B cell (primary cell): ENCODE results near the gene PNPLA2.

Source experiments
- EZH2 ChIP-seq: IDR thresholded peaks from 2 replicates; pipeline ENCODE4 v1.6.1; 2012; ENCODE audit warnings: borderline replicate concordance, low read depth, mild to moderate bottlenecking, moderate library complexity, low read length; ENCODE audit not compliant: insufficient read depth, poor library complexity, severe bottlenecking
- TF ChIP-seq, protein P1 (sequence below): fragments of 200-600 bp; IDR thresholded peaks from one replicate; pipeline ENCODE4 v1.8.0; 2022; ENCODE audit warnings: antibody characterized with exemption, mild to moderate bottlenecking

DNA sequence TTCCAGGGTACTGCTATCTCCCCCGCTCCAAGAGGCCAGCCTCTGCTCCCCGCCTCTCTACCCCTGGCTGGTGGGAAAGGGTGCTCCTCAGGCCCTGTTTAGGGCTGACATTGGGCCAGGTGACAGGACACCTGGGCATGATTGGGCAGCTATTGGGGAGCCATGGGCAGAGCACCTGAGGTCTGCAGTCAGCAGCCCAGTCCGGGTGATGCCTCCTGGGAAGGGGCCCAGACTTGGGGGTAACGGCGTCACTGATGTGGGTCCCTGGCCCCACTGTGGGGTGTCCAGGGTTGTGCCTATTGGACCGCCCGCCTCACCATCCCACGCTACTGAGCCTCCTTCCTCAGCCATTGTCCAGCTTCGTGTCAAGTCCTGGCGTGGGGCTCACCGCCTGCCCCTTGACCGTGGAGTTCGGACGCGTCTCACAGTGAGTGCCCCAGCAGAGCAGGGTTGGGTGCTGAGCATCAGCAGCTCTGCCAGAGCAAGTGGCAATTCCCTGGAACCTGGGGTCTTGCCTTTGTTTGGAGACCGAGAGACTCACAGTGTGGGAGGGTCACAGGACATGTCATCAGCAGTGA, 38.7 kb upstream of the PNPLA2 start:
- TF ChIP-seq, protein P1, sequence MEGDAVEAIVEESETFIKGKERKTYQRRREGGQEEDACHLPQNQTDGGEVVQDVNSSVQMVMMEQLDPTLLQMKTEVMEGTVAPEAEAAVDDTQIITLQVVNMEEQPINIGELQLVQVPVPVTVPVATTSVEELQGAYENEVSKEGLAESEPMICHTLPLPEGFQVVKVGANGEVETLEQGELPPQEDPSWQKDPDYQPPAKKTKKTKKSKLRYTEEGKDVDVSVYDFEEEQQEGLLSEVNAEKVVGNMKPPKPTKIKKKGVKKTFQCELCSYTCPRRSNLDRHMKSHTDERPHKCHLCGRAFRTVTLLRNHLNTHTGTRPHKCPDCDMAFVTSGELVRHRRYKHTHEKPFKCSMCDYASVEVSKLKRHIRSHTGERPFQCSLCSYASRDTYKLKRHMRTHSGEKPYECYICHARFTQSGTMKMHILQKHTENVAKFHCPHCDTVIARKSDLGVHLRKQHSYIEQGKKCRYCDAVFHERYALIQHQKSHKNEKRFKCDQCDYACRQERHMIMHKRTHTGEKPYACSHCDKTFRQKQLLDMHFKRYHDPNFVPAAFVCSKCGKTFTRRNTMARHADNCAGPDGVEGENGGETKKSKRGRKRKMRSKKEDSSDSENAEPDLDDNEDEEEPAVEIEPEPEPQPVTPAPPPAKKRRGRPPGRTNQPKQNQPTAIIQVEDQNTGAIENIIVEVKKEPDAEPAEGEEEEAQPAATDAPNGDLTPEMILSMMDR = no peak
- no peak for TF ChIP-seq EZH2
